NK-92 (cell line): Measurements from ENCODE around the gene ODAPH.
"Not testable (repeated sequence)": the region's sequence is repeated elsewhere in the genome, so short reads cannot be mapped to it uniquely, and the experiment has no call there.

Source experiments
- DNase-seq: peaks from one replicate; lab custom pipeline; 2025; ENCODE audit not compliant: unreplicated experiment; lab: John Stamatoyannopoulos, UW

Gene ODAPH

GRCh38 chr4:75555294-75556164 lies at the start of gene ODAPH:
ODAPH (plus strand) TSS chr4:75556066; CDS start chr4:75556083, 17 bp downstream.
- DNase-seq, result no peak

- DNase-seq, result not testable (repeated sequence)
Observed at GRCh38 chr4:75509592-75509991, 46.3 kb upstream of the ODAPH start.

GRCh38 chr4:75511841-75512240 lies 44.0 kb upstream of the ODAPH start:
- no peak for DNase-seq

- no peak for DNase-seq
Observed at GRCh38 chr4:75512386-75513211, 43.3 kb upstream of the ODAPH start.

GRCh38 chr4:75513526-75514130 lies 42.2 kb upstream of the ODAPH start:
- DNase-seq, result no peak

- DNase-seq, result peak; percentile 62
Observed at GRCh38 chr4:75514131-75514948, 41.5 kb upstream of the ODAPH start, which contains the start of the genes RCHY1 and THAP6. RCHY1 (minus strand) TSS chr4:75514403; CDS start chr4:75514286, 117 bp downstream. THAP6 (plus strand) TSS chr4:75514473; CDS start chr4:75515453, 980 bp downstream.

GRCh38 chr4:75514949-75515612 lies 40.8 kb upstream of the ODAPH start:
- no peak for DNase-seq

GRCh38 chr4:75516144-75516543 lies 39.7 kb upstream of the ODAPH start:
- DNase-seq, result no peak

- not testable (repeated sequence) for DNase-seq
Observed at GRCh38 chr4:75519452-75519851, 36.4 kb upstream of the ODAPH start.

GRCh38 chr4:75525086-75525485 lies 30.8 kb upstream of the ODAPH start:
- no peak for DNase-seq

- no peak for DNase-seq
Observed at GRCh38 chr4:75525910-75526309, 30.0 kb upstream of the ODAPH start.

- no peak for DNase-seq
Observed at GRCh38 chr4:75527482-75527881, 28.4 kb upstream of the ODAPH start.

- DNase-seq, result no peak
Observed at GRCh38 chr4:75530556-75531322, 25.1 kb upstream of the ODAPH start.

GRCh38 chr4:75531536-75532143 lies 24.2 kb upstream of the ODAPH start:
- DNase-seq, result not testable (repeated sequence)

- DNase-seq, result not testable (repeated sequence)
Observed at GRCh38 chr4:75533339-75533887, 22.5 kb upstream of the ODAPH start.

- DNase-seq, result not testable (repeated sequence)
Observed at GRCh38 chr4:75533926-75534325, 21.9 kb upstream of the ODAPH start.

- not testable (repeated sequence) for DNase-seq
Observed at GRCh38 chr4:75537308-75537707, 18.6 kb upstream of the ODAPH start.

- DNase-seq, result no peak
Observed at GRCh38 chr4:75542824-75543223, 13.0 kb upstream of the ODAPH start.
